Liver (tissue), 9 donors: ENCODE measurements around the gene NOP58. TPM values are rescaled to one million over a fixed set of nuclear protein-coding genes. Genes with fewer than 3 reads are reported as not detected.

Experiments
- DNase-seq: peaks from one replicate; pipeline ENCODE4 v3.0.0-alpha.2; 2017; ENCODE audit warnings: low spot score
- H3K27ac ChIP-seq, 2 donors: one replicate each; pipeline ENCODE4 v1.7.0; 2013; ENCODE audit warnings: inconsistent platforms in 2 of 2, low read length in 2 of 2, control low read depth in 1 of 2, low read depth in 1 of 2, mild to moderate bottlenecking in 1 of 2
- H3K27me3 ChIP-seq, 4 donors: one replicate each; pipeline versions ENCODE4 v1.6.1 to v1.7.0; 2013; ENCODE audit warnings: low read length in 3 of 4, inconsistent platforms in 1 of 4, mild to moderate bottlenecking in 1 of 4, moderate library complexity in 1 of 4; ENCODE audit not compliant: control insufficient read depth in 4 of 4, insufficient read depth in 4 of 4
- H3K36me3 ChIP-seq, 4 donors: one replicate each; pipeline versions ENCODE4 v1.6.1 to v1.7.0; 2013; ENCODE audit warnings: low read length in 3 of 4, mild to moderate bottlenecking in 3 of 4, low read depth in 1 of 4, moderate library complexity in 1 of 4; ENCODE audit not compliant: control insufficient read depth in 4 of 4, insufficient read depth in 3 of 4
- H3K4me1 ChIP-seq, 4 donors: one replicate each; pipeline versions ENCODE4 v1.6.1 to v1.7.0; 2013; ENCODE audit warnings: low read length in 3 of 4, mild to moderate bottlenecking in 3 of 4, moderate library complexity in 1 of 4; ENCODE audit not compliant: control insufficient read depth in 4 of 4, insufficient read depth in 4 of 4
- H3K4me3 ChIP-seq, 3 donors: one replicate each; pipeline versions ENCODE4 v1.6.1 to v1.7.0; 2013; ENCODE audit warnings: low read length in 3 of 3, control low read depth in 1 of 3, low read depth in 1 of 3, mild to moderate bottlenecking in 1 of 3
- H3K9ac ChIP-seq, 2 donors: one replicate each; pipeline ENCODE4 v1.7.0; 2013; ENCODE audit warnings: low read length in 2 of 2, mild to moderate bottlenecking in 2 of 2, moderate library complexity in 2 of 2, control low read depth in 1 of 2, low read depth in 1 of 2
- H3K9me3 ChIP-seq, 4 donors: one replicate each; pipeline versions ENCODE4 v1.6.1 to v1.7.0; 2013; ENCODE audit warnings: low read length in 3 of 4; ENCODE audit not compliant: control insufficient read depth in 4 of 4
- ATF3 ChIP-seq: IDR thresholded peaks from 2 replicates; pipeline ENCODE4 v1.6.1; 2016; ENCODE audit warnings: antibody characterized with exemption
- CTCF ChIP-seq: fragments of 150-350 bp; IDR thresholded peaks from 2 replicates; pipeline ENCODE4 v1.5.1; 2017; ENCODE audit warnings: improper control_type of control experiment, low read depth, low read length; ENCODE audit not compliant: missing input control
- EGR1 ChIP-seq, 2 donors: IDR thresholded peaks; 2 replicates each; pipeline ENCODE4 v1.6.1; 2016 to 2018; ENCODE audit warnings: antibody characterized with exemption in 2 of 2, low read depth in 2 of 2
- FOXA1 ChIP-seq: IDR thresholded peaks from 2 replicates; pipeline ENCODE4 v1.6.1; 2016; ENCODE audit warnings: antibody characterized with exemption
- FOXA2 ChIP-seq: IDR thresholded peaks from 2 replicates; pipeline ENCODE4 v1.6.1; 2016; ENCODE audit warnings: antibody characterized with exemption
- GABPA ChIP-seq, 2 donors: IDR thresholded peaks in 1 of 2; conservative IDR thresholded peaks in 1 of 2; 2 replicates each; pipeline ENCODE4 v1.6.1; 2016; ENCODE audit warnings: antibody characterized with exemption in 2 of 2, mild to moderate bottlenecking in 1 of 2, moderate library complexity in 1 of 2
- HNF4A ChIP-seq, 2 donors: conservative IDR thresholded peaks; 2 replicates each; pipeline ENCODE4 v1.6.1; 2016; ENCODE audit warnings: antibody characterized with exemption in 2 of 2, mild to moderate bottlenecking in 2 of 2
- HNF4G ChIP-seq: IDR thresholded peaks from 2 replicates; pipeline ENCODE4 v1.6.1; 2016; ENCODE audit warnings: antibody characterized with exemption
- JUND ChIP-seq, 2 donors: IDR thresholded peaks; 2 replicates each; pipeline ENCODE4 v1.6.1; 2016; ENCODE audit warnings: antibody characterized with exemption in 2 of 2
- MAX ChIP-seq: IDR thresholded peaks from 2 replicates; pipeline ENCODE4 v1.6.1; 2016; ENCODE audit warnings: antibody characterized with exemption
- NR2F2 ChIP-seq: IDR thresholded peaks from 2 replicates; pipeline ENCODE4 v1.6.1; 2016; ENCODE audit warnings: antibody characterized with exemption
- RAD21 ChIP-seq, 2 donors: IDR thresholded peaks; 2 replicates each; pipeline ENCODE4 v1.6.1; 2016; ENCODE audit warnings: antibody characterized with exemption in 2 of 2, mild to moderate bottlenecking in 2 of 2
- REST ChIP-seq: IDR thresholded peaks from 2 replicates; pipeline ENCODE4 v1.6.1; 2016; ENCODE audit warnings: antibody characterized with exemption, mild to moderate bottlenecking
- RXRA ChIP-seq, 2 donors: IDR thresholded peaks; 2 replicates each; pipeline ENCODE4 v1.6.1; 2017 to 2018; ENCODE audit warnings: antibody characterized with exemption in 2 of 2, mild to moderate bottlenecking in 1 of 2
- SP1 ChIP-seq: IDR thresholded peaks from 2 replicates; pipeline ENCODE4 v1.6.1; 2018; ENCODE audit warnings: antibody characterized with exemption, mild to moderate bottlenecking
- TAF1 ChIP-seq: conservative IDR thresholded peaks from 2 replicates; pipeline ENCODE4 v1.6.1; 2016; ENCODE audit warnings: antibody characterized with exemption, mild to moderate bottlenecking
- YY1 ChIP-seq: IDR thresholded peaks from 2 replicates; pipeline ENCODE4 v1.6.1; 2016; ENCODE audit warnings: antibody characterized with exemption, mild to moderate bottlenecking
- ZBTB33 ChIP-seq: IDR thresholded peaks from 2 replicates; pipeline ENCODE4 v1.6.1; 2016; ENCODE audit warnings: antibody characterized with exemption
- WGBS: extraction: QIAGEN DNeasy Blood & Tissue Kit; methylation state at CpG from one replicate; pipeline ENCODE4 v1.1.7; 2013; 5-methylcytosine and 5-hydroxymethylcytosine counted together
- polyA plus RNA-seq, 2 donors: library from polyadenylated mRNA; stranded (reverse) in 1 of 2; unstranded in 1 of 2; fragments of 200-250 nt in 1 of 2; fragments of >200 nt in 1 of 2; fragmentation: Nextera tagmentation in 1 of 2; extraction: Ambion mirVana in 1 of 2; gene quantifications; one replicate each; pipeline versions ENCODE4 v1.2.1 to v1.2.3, GENCODE V29; 2013 to 2015
- total RNA-seq, 2 donors: library from RNA; depleted of rRNA; stranded (reverse); fragments of >200 nt; gene quantifications; one replicate each; pipeline ENCODE4 v1.2.3, GENCODE V29; 2014
- donor health status: healthy.
- donor health status: healthy.
- donor health status: healthy.
- donor health status: healthy.
- donor health status: healthy.

NOP58 gene
- total RNA-seq (10 to 100 TPM; 35.2 to 54.1 TPM), polyA plus RNA-seq (10 to 100 TPM; 20.7 to 38.4 TPM)

- WGBS, result under 1% methylated on average over 54 of the region's 54 CpGs
- DNase-seq, result peak; percentile 90
- peaks cover 4 to 17% (median 7%) of the 10 kb centered on the region in 4 donors for H3K4me1 ChIP-seq
- H3K27ac ChIP-seq, result peak within 1 kb of the TSS; percentile 98 to 99
- H3K9ac ChIP-seq, result peak within 1 kb of the TSS; percentile 83 to 87
- peak within 1 kb of the TSS; percentile 73 to 90 (median 88) for H3K4me3 ChIP-seq
- H3K9me3 ChIP-seq, result no peaks in the 10 kb centered on the region
- no peaks in the 10 kb centered on the region for H3K27me3 ChIP-seq
- TF ChIP-seq TAF1 (peak; percentile 94), FOXA2 (no peak), RAD21 (IDR thresholded peaks at IDR 0.05) (peak in 1 of 2 donors; percentile 3), JUND (IDR thresholded peaks at IDR 0.05) (peak; percentile 29 to 31), YY1 (peak; percentile 92), GABPA (IDR thresholded peaks at IDR 0.05 in 1 of 2, conservative IDR thresholded peaks at IDR 0.05 in 1 of 2) (peak; percentile 85 to 94), RXRA (IDR thresholded peaks at IDR 0.05) (peak in 1 of 2 donors; percentile 35), EGR1 (IDR thresholded peaks at IDR 0.05; ENCODE audit: low read depth in 2 of 2) (peak in 1 of 2 donors; percentile 25), ZBTB33 (peak; percentile 98), REST (peak; percentile 93), CTCF (no peak), MAX (peak; percentile 86), HNF4G (no peak), FOXA1 (no peak), ATF3 (no peak), NR2F2 (no peak), HNF4A (conservative IDR thresholded peaks at IDR 0.05) (peak in 1 of 2 donors; percentile 24), SP1 (peak; percentile 57)
- H3K36me3 ChIP-seq, result no peaks in the 10 kb centered on the region
Observed at GRCh38 chr2:202265467-202266277, at the start of gene NOP58. Gene NOP58 (plus strand): TSS chr2:202265763. CDS start chr2:202265942, 179 bp downstream.
